Calu3 (cell line): ENCODE results near the gene TNK2. TPM values are rescaled to one million over a fixed set of nuclear protein-coding genes. Genes with fewer than 3 reads are reported as not detected.

Source experiments
- BruUV-seq: library from RNA; stranded (reverse); fragments of 400-500 nt; replicated peaks from 2 replicates; lab custom pipeline; 2021; lab: Mats Ljungman, UMichigan
- CTCF ChIA-PET: fragments of 300-600 bp; sonication (Branson Sonifier 250); formaldehyde crosslinking; loops from one replicate; lab custom pipeline; 2022; ENCODE audit warnings: antibody characterized with exemption; lab: Charles Lee
- DNase-seq: peaks from one replicate; pipeline ENCODE4 v3.0.0; 2022
- H3K27ac Mint-ChIP-seq: one replicate; pipeline ENCODE4 v1.8.0; 2022; ENCODE audit warnings: mixed read lengths; ENCODE audit not compliant: unreplicated experiment
- H3K27me3 Mint-ChIP-seq: one replicate; pipeline ENCODE4 v1.8.0; 2022; ENCODE audit warnings: mixed read lengths; ENCODE audit not compliant: unreplicated experiment
- H3K36me3 Mint-ChIP-seq: one replicate; pipeline ENCODE4 v1.8.0; 2022; ENCODE audit warnings: mild to moderate bottlenecking, moderate library complexity, mixed read lengths; ENCODE audit not compliant: insufficient read depth, unreplicated experiment
- H3K4me1 Mint-ChIP-seq: one replicate; pipeline ENCODE4 v1.8.0; 2022; ENCODE audit warnings: mild to moderate bottlenecking, low read depth, mixed read lengths; ENCODE audit not compliant: unreplicated experiment
- H3K4me3 Mint-ChIP-seq: one replicate; pipeline ENCODE4 v1.8.0; 2022; ENCODE audit warnings: mild to moderate bottlenecking, low read depth, moderate library complexity, mixed read lengths; ENCODE audit not compliant: unreplicated experiment
- H3K9me3 Mint-ChIP-seq: one replicate; pipeline ENCODE4 v1.8.0; 2022; ENCODE audit warnings: low read depth, mixed read lengths; ENCODE audit not compliant: unreplicated experiment
- CTCF ChIP-seq: fragments of 200-600 bp; IDR thresholded peaks from one replicate; pipeline ENCODE4 v1.8.0; 2022; ENCODE audit warnings: antibody characterized with exemption; ENCODE audit not compliant: unreplicated experiment
- intact Hi-C: fragments of 100-400 bp; cut with micrococcal nuclease; formaldehyde crosslinking; loops from one replicate; pipeline ENCODE4 v1.10.0; 2022; ENCODE audit not compliant: unreplicated experiment
- total RNA-seq: library from RNA; stranded (reverse); gene quantifications from 2 replicates; pipeline ENCODE4 v1.2.3, GENCODE V29; 2022

Gene TNK2
- total RNA-seq, 1 experiment from 2014 or later: 50.4 TPM

GRCh38 chr3:195870442-195870841 is 37.9 kb downstream of the TNK2 start:
- intact Hi-C loops: no loop called here
- Mint-ChIP-seq H3K4me3 (no peak overlapping the region), H3K9me3 (no peaks in the 10 kb centered on the region), H3K27me3 (no peaks in the 10 kb centered on the region), H3K27ac (no peak overlapping the region), H3K4me1 (no peaks in the 10 kb centered on the region), H3K36me3 (peaks cover 32% of the 10 kb centered on the region)
- DNase-seq: peak; percentile 39
- no TSS peak for BruUV-seq
- no peak for TF ChIP-seq CTCF
- CTCF ChIA-PET: interaction anchor here (0.6 kb wide), 1 partner anchor 11 kb away, joined by 5 read pairs; no protein-coding TSS in a partner anchor

GRCh38 chr3:195869413-195870001 is 38.8 kb downstream of the TNK2 start:
- no peak overlapping the region for H3K4me3 Mint-ChIP-seq
- no peak overlapping the region for H3K27ac Mint-ChIP-seq
- H3K36me3 Mint-ChIP-seq: peaks cover 30% of the 10 kb centered on the region
- no peak for TF ChIP-seq CTCF
- CTCF ChIA-PET: no interaction called here
- no peak for DNase-seq
- intact Hi-C loops: no loop called here
- H3K4me1 Mint-ChIP-seq: no peaks in the 10 kb centered on the region
- H3K27me3 Mint-ChIP-seq: no peaks in the 10 kb centered on the region
- H3K9me3 Mint-ChIP-seq: no peaks in the 10 kb centered on the region
- BruUV-seq: no TSS peak

- CTCF ChIA-PET: no interaction called here
- TF ChIP-seq CTCF: no peak
Observed at GRCh38 chr3:195868866-195869412, 39.4 kb downstream of the TNK2 start.

GRCh38 chr3:195868336-195868865 is 40.0 kb downstream of the TNK2 start:
- no peak for DNase-seq
- H3K27ac Mint-ChIP-seq: no peak overlapping the region
- BruUV-seq: no TSS peak
- no peak for TF ChIP-seq CTCF
- intact Hi-C loops: no loop called here
- H3K9me3 Mint-ChIP-seq: no peaks in the 10 kb centered on the region
- H3K4me3 Mint-ChIP-seq: no peak overlapping the region
- peaks cover under 1% of the 10 kb centered on the region for H3K4me1 Mint-ChIP-seq
- no peaks in the 10 kb centered on the region for H3K27me3 Mint-ChIP-seq
- H3K36me3 Mint-ChIP-seq: peaks cover 30% of the 10 kb centered on the region
- CTCF ChIA-PET: no interaction called here

More at GRCh38 chr3:195868866-195869412, 39.4 kb downstream of the TNK2 start:
- no peak for DNase-seq
- Mint-ChIP-seq H3K4me1 (no peaks in the 10 kb centered on the region), H3K9me3 (no peaks in the 10 kb centered on the region), H3K4me3 (no peak overlapping the region), H3K27ac (no peak overlapping the region), H3K27me3 (no peaks in the 10 kb centered on the region), H3K36me3 (peaks cover 30% of the 10 kb centered on the region)
- no TSS peak for BruUV-seq
- intact Hi-C loops: no loop called here
